HG03558 (cell line): ENCODE measurements around the gene CCDC27.

Experiments used
- ATAC-seq: cut with Tn5 transposase; IDR thresholded peaks from one replicate; pipeline ENCODE4 v1.9.1; 2021; ENCODE audit warnings: moderate number of reproducible peaks; ENCODE audit not compliant: unreplicated experiment; ENCODE audit errors: extremely low read depth

Gene CCDC27

DNA sequence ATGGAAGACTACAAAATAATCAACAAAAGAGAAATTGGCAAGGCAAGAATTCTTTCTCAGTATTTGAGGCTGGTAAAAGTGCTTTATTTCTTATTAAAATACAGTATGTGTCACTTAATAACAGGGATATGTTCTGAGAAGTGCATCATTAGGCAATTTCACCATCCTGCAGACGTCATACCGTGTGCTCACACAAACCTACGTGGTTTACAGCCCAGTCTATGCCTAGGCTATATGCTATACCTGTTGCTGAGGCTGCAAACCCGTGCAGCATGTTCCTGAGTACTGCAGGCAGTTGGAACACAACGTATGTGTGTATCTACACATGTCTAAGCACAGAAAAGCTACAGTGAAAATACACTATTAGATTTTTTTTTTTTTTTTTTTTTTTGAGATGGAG, 2.7 kb upstream of the CCDC27 start:
- no peak for ATAC-seq

DNA sequence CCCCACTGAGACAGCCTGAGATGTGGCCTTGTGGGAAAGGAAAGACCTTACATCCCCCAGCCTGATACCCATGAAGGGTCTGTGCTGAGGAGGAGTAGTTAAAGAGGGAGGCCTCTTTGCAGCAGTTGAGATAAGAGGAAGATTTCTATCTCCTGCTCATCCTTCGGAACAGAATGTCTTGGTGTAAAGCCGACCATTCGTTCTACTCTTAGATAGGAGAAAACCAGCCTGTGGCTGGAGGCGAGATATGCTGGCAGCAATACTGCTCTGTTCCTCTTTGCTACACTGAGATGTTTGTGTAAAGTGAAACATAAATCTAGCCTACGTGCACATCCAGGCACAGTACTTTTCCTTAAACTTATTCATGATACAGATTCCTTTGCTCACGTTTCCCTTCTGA, 1.5 kb upstream of the CCDC27 start:
- no peak for ATAC-seq

DNA sequence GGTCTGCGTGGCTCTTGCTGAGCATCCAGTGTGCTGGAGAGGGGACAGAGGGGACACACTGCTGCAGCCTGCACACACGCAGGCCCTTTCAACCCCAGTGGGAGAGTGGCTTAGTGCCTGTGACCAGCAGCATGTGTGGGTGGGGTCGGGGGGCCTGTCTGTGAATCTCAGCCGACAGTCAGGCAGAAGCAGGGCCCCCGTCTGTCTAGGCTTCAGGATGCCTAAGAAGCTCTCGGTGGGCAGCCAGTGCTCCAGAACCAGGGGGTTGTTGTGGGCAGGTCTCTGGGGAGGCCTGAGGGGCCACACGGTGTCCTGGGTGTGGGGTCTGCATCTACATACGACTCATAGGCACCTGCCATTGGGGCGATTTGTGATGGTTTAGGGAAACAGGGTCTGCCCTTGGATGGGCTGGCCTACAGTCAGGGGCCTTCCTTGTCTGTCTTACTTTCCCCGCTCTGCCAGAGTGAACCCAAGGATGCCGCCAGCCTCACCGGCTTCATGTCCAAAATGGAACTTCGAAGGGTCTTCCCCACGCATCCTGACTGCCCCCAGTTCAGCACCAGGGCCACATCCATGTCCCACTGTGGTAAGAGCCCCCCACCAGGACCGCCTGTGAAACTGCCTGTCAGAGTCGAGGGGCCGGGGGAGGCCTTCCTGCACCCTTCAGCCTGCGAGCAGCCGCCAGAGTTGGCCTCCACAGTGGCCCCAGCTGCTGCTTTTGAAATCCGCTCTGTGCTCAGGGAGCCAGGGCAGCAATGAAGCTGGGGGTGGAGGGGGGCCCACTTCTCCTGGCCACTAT, 1.6 kb downstream of the CCDC27 start:
- no peak for ATAC-seq

DNA sequence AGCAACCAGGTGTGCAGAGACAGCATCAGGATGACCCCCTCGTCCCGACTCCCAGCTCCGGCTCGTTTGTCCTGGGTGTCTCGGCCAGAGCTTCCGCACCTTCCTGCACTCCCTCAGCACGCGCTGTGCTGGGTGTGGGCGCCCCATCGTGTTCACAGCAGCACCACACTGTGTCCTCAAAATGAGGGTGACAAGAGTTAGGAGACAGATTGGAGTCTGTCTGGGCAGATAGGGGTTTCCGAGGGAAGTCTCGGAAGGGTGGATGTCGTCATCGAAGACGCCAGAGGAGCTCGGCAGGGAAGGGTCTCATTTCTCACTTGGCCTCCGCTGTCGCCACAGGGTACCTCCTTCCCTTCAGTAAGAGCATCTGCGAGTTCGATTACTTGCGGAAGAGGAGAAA, 4.1 kb downstream of the CCDC27 start:
- no peak for ATAC-seq

DNA sequence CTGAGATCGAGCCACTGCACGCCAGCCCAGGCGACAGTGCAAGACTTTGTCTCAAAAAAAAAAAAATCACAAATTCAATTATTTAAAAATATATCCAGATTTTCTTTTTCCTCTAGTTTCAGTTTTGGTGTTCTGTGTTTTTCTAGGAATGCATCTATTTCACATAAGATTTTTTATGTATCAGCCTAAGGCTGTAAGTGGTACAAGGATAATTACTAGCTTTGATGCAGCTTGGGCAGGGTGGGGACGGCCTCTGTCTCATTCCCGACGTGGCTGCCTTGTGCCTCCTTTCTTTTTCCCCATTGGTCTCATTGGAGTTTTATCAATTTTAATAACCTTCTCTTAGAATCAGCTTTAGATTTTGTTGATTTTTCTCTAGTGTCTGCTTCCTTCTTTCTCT, 6.9 kb downstream of the CCDC27 start:
- no peak for ATAC-seq

DNA sequence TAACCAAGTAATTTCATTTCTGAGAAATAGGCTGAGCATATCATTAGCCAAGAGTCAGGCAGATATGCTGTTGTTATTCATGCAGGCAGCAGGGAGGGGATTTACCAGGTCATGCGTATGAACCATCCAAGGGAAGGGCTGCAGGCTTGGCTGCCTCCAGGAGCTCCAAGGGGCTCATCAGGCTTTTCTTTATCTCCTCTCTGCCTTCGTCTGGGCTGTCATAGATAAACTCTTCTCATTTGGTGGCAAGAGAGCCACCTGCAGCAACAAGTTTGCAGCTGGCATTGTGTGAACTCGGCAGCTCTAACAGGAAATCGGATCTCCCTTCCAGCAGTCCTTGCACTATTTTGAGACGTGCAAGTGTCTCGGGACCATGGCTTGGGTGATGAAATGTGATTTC, 7.5 kb downstream of the CCDC27 start:
- ATAC-seq, result no peak

DNA sequence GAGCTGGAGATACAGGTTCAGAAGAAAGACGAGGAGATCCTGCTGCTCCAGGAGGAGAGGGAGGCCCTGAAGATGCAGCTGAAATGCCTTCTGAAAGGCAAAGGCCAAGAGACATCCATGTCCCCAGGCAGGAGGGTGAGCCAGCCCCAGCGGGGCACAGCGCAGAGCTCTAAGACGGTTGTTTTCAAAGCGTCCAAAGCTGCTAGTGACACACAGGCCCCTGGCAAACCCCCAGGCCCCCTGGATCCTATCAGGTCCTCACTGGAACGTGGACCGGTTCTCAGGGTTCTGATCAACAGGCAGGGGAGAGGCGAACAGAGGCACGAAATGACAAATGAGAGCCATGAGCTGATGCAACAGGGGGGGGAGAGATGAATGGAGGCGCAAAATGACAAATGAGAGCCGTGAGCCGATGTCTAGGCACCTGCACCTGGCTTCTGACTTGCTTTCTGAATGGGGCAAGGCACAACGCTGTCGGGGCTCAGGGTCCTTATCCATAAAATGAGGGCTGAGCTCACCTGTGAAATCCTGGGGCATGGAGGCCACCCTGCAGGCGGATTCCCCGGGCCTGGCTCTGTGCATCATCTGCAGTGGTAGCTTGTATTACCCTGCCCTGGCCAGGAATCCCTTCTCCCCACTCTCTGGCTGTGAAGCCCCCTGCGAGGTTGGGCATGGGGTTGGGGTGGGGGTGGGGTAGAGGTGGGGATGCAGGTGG, 9.2 kb downstream of the CCDC27 start:
- ATAC-seq, result no peak

DNA sequence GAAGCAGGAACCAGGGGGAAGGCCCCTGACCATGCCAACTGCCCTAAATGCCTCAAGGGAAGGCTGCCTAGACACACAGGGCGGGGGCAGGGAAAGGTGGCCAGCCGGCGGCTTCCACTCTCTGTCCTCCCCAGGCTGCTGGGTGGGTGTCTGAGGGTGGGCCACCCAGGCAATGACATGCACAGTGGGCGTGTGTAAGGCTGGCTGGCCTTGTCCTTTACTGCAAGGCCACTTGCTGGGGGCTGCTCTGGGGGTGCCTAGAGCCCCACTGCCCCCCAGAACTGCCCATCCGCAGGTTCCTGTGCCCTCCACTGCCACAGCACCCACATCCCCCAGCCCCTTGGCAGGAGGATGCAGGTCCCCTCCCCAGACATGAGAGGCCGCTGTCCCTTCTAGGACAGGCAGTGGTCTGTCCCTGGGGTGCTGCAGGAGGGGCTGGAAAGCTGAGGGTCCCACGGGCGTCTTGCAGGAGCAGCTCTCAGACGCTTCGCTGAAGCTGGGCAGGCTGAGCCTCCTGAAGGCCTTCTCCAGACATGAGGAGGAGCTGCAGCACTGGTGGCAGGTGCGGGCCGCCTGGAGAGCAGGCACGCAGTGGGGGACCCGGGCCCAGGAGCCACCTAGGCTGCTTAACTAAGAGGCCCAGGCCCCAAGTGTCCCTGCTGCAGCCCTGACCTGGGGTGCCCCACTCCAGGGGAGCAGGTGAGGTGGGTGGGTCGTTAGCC, 10.1 kb downstream of the CCDC27 start:
- no peak for ATAC-seq

DNA sequence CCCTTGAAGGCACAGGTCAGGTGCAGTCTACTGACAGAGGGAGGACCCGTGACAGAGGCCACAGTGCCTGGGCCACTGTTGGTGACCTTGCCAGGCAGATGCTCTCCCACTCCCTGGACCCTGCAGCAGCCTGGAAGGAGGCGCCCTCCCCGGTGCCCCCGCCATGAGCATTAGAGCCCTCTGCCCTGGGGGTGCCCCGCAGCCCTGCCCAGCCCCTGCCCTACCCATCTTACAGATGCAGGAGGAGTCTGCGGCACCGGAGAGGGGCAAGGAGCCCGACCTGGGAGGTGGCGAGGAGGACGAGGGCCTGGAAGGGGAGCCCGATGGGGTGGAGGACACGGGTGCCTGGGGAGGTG, 10.6 kb downstream of the CCDC27 start:
- no peak for ATAC-seq

DNA sequence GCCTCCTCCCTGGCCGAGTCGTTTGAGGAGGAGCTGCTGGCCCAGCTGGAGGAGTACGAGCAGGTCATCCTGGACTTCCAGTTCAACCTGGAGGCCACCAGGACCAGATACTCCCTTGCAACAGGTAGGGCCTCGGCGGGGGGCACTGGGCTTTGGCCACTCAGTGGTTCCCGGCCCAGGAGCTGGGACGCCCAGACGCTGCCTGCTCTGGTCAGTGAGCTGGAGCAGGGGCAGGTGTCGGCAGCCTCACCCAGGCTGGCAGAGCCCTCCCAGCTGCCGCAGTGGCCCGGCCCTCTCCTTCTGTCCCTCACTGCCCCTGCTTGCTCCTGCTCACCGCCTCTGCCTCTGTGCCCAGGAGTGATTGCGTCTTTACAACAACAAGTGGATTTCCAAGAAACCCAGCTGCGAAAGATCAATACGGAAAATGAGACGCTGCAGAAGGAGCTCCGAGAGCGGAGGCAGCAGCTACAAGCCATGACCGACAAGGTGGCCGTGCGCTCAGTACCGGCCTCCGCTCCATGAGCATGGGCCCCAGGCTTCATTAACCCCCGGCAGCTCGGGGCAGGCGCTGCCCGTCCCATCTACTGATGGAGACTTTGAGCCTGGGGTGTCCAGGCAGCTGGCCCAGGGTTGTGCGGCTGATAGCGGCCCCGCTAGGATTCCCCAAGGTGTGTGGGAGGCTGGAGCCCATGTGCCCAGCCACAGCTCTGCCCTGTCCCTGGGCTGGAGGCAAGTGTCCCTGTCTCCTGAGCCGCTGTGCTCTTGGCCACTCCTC, 11.3 kb downstream of the CCDC27 start:
- no peak for ATAC-seq

DNA sequence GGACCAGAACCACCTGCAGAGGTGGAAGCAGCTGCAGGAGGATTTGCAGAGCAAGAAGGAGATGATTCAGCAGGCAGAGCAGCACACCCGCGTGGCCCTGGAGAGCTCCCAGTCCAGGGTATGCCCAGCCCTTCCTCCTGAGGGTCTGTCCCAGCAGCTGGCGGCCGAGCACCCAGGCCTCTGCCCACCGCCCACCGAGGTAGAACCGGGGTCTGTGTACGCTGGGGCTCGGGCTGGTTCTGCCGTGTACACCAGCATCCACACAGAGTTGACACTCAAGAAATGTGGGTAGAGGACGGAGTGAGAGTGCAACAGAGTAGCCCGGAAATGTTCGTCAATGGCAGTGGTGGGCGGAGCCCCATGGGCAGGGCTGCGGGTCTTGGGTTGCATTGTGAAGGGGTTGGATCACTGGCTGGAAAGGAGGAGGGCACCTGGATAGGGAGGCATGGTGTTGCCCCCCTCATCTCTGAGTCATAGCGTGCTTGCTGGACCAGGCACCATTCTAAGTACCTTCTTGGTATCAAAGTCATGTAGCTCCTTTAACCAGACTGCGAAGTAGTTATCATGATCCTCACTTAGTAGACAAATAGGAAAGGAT, 15.2 kb downstream of the CCDC27 start:
- ATAC-seq, result no peak

DNA sequence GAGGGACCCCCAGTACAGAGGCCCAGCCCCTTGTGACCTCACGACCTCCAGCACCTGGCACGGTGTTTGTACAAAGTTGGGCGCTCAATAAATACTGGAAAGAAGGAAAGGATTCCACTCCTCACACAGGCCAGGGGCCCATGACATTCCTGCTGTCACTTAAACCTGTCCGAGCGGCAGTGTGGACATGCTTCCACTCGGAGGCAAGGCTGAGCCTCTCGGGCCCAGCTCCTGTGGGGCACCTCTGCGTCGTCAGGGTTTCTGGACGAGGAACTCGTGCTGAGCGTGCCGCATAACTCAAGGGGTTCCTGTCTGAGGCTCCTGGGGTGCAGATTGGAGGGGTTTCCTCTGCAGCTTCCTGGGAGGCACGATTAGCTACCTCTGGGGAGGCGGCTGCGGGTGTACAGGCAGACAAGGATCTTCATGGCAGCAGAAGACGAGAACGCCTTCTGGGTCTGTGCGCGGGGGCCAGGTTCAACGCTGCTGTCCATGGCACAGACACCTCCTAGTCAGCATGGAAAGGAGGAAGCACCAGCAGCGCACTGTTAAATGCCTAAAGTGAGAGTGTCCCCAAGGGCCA, 16.7 kb downstream of the CCDC27 start:
- ATAC-seq, result no peak

DNA sequence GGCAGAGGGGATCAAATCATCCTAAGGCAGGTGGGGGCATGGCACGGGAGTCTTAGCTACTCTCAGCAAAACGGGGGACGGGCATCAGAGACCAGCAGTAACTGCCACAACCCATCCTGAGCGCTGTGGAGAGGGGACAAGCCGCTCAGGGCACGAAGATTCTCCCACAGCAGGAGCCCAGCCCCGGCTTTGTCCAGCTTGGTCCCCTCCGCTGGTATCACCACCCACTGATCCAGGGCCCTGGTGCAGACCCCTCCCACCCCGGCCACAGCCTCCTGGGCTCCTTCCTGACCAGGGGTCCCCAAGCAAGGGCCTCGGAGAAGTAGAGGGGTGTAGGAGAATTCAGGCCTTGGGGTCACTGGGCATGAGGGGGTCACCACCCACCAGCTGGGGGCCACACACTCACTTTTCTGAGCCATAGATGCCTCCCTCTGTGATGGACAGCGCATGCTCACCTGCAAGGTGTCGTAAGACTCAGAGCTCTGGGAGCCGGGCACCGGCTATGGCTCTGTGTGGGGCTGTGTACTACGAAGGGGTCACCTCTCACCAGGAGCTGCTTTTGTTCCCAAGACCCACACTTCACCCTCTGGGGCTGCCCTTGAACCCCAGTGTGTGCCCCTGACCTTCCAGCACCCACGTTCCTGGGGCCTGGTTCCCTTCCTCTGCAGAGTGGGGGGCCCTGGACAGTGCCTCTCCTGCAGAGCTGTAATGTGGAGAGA, 18.0 kb downstream of the CCDC27 start:
- no peak for ATAC-seq

DNA sequence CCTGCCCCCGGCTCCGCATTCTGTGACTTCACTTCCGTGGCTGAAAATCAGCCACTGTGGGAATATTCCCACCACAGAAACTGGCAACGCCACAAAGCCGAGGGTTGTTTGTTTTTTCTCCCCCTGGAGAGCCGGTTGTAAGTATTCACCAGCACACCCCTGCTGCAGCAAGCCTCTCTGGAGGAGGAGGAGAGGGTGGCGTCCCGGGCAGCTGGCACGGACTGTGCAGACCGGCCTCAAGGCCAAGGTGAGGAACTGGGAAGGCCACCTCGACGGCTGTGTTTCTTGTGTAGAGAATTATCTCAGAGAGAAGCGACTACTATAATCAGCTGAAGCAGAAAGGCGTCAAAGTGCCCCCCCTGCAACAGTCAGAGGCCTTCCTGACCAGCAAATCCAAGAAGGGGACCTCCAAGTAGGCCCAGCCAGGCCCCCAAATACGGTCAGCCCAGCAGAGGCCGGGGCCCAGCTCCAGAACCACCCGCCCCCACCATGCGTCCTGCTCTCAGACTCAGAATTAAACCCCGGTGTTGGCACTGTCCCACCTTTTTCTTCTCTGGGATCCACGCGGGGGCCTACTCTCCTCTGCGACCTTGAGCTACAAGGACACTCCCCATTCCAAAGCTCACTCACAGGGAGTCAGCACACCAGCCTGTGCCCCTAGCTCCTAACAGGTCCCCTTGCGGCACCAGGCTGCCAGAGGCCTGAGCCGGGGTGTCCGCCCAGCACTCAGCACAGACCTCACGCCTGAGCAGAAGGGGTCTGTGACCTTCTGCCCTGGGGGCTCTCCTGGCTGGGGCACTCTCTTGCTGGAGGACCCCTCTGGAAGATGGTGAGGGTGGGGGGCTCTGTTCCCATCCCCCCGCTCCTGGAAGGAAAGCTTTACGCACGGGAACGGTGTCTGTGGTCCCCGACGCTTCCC, 19.1 kb downstream of the CCDC27 start:
- no peak for ATAC-seq

DNA sequence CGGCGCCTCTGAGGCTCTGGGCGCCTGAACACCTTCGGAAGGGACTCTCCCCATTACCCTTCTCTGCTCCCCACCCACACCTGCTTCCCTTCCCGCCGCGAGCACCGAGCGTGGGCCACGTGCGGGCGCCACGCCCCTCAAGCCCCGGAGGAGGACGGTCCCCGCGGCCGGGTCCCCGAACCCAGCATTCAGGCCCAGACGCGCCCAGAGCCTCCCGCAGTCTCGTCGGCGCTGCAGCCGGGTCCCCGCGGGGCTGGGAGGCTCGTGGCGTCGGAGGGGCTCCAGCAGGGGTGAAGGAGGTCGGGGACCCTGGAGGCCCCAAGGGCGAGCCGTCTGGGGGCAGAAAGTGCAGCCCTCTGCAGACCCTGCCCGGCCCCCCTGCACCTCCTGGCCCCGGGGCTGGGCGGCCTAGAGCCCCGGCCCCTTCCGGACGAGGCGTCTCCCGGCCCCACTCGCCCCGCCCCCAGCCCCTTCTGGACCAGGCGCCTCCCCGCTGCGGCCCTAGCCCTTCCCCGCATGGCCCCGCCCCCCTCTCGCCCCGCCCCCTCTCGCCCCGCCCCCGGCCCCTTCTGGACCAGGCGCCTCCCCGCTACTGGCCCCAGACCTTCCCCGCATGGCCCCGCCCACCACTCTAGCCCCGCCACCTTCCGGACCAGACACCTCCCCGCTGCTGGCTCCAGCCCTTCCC, 19.9 kb downstream of the CCDC27 start:
- no peak for ATAC-seq

DNA sequence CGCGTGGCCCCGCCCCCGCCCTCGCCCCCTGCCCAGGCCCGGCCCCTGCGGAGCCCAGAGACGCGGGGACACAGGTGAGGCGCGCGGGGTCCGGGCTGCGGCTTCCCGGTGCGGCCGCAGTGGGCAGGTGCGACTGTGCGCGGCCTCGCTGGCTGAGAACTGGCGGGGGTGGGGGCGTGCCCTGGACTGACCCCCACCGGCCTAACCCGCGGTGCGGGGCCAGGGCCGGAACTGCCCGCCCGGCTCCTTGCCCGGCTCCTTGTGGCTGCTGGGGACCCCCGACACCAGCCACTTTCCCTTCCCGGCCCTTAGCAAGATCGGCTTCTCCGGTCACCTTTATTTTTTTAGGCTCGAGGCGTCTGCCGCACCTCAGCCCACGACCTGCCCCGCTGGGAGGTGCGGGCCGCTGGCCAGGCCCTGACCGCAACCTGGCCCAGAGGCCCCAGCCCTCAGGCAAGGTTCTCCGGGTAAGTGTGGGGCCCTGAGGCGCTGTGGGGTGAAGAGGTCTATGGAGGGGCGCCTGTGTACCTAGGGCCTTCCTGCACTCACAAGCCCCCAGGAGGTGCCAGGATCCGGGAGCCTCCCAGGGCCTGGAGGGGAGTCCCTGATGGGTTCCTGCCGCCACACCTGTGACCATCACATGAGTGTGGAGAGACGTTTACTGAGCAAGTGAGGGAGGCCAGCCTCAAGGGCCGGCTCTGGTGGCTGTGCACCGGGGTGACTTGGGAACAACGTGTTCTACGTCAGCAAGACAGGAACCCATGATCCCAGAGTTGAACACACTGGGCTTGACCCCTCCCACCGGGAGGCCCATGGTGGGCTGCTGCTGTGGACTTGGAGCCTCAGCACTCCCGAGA, 20.7 kb downstream of the CCDC27 start, which contains the start of gene SMIM1:
Gene SMIM1, plus strand, starts transcription at position 35 of the 857 bp plus-strand sequence. CDS start 2,625 bp downstream, outside the sequence.
- no peak for ATAC-seq
